B cell (primary cell): ENCODE measurements around the gene USH2A. TPM values are rescaled to one million over a fixed set of nuclear protein-coding genes. Genes with fewer than 3 reads are reported as not detected.
"Not testable (repeated sequence)": the region's sequence is repeated elsewhere in the genome, so short reads cannot be mapped to it uniquely, and the experiment has no call there.

Experiments
- ATAC-seq: fragments of 200-7000 bp; cut with Tn5 transposase; one replicate; pipeline ENCODE4 v1.10.0; 2021; ENCODE audit warnings: low read depth, mild to moderate bottlenecking, moderate number of reproducible peaks, moderate library complexity
- CTCF ChIA-PET: fragments of 350-600 bp; sonication (Branson Sonifier 250); formaldehyde crosslinking; loops from one replicate; lab custom pipeline; 2021; ENCODE audit warnings: antibody characterized with exemption, inconsistent platforms; lab: Charles Lee
- POLR2A ChIA-PET: fragments of 350-600 bp; sonication (Branson Sonifier 250); formaldehyde crosslinking; loops from one replicate; lab custom pipeline; 2021; ENCODE audit warnings: antibody characterized with exemption; lab: Charles Lee
- DNase-seq: peaks from one replicate; pipeline ENCODE4 v3.0.0; 2013
- H2AFZ ChIP-seq: 2 replicates; pipeline ENCODE4 v1.6.1; 2012; ENCODE audit warnings: mild to moderate bottlenecking, low read depth, low read length; ENCODE audit not compliant: insufficient read depth, poor library complexity, severe bottlenecking
- H3K27ac ChIP-seq, 2 donors: 1 replicate in 1 of 2; 2 replicates in 1 of 2; pipeline ENCODE4 v1.5.1; 2012 to 2013; ENCODE audit warnings: low read length in 2 of 2, mild to moderate bottlenecking in 2 of 2, moderate library complexity in 1 of 2
- H3K27me3 ChIP-seq, 4 experiments: fragments of 200-600 bp in 1 of 4; sonication (generic) in 1 of 4; replicated peaks in 1 of 4; 1 replicate in 2 of 4; 2 replicates in 2 of 4; pipeline versions ENCODE4 v1.6.1 to v1.7.0; 2013 to 2016; ENCODE audit warnings: low read length in 3 of 4, mild to moderate bottlenecking in 2 of 4, mixed read lengths in 1 of 4, moderate library complexity in 1 of 4; ENCODE audit not compliant: insufficient read depth in 4 of 4, control insufficient read depth in 3 of 4; ENCODE audit errors: control extremely low read depth in 1 of 4
- H3K36me3 ChIP-seq, 2 experiments: replicated peaks in 1 of 2; 1 replicate in 1 of 2; 2 replicates in 1 of 2; pipeline versions ENCODE4 v1.6.1 to v1.7.1; 2013; ENCODE audit warnings: low read length in 1 of 2; ENCODE audit not compliant: insufficient read depth in 2 of 2, control insufficient read depth in 1 of 2; ENCODE audit errors: control extremely low read depth in 1 of 2, extremely low read depth in 1 of 2
- H3K4me1 ChIP-seq, 2 donors: fragments of 200-600 bp in 1 of 2; sonication (generic) in 1 of 2; 1 replicate in 1 of 2; 2 replicates in 1 of 2; pipeline versions ENCODE4 v1.5.1 to v1.6.1; 2013 to 2017; ENCODE audit warnings: low read length in 2 of 2; ENCODE audit not compliant: control insufficient read depth in 2 of 2, insufficient read depth in 2 of 2
- H3K4me2 ChIP-seq: replicated peaks from 2 replicates; pipeline ENCODE3; 2012; ENCODE audit warnings: mild to moderate bottlenecking, low read depth, low read length; ENCODE audit not compliant: poor library complexity, severe bottlenecking
- H3K4me3 ChIP-seq, 5 experiments: fragments of 200-600 bp in 1 of 5; sonication (generic) in 1 of 5; 1 replicate in 3 of 5; 2 replicates in 2 of 5; pipeline versions ENCODE4 v1.5.1 to v1.7.0; 2011 to 2016; ENCODE audit warnings: low read length in 4 of 5, mild to moderate bottlenecking in 4 of 5, low read depth in 2 of 5, control low read depth in 1 of 5, moderate library complexity in 1 of 5; ENCODE audit not compliant: insufficient read depth in 1 of 5; ENCODE audit errors: control extremely low read depth in 1 of 5, extremely low read depth in 1 of 5
- H3K79me2 ChIP-seq: fragments of 200-600 bp; sonication (generic); one replicate; pipeline ENCODE4 v1.6.0; 2016; ENCODE audit warnings: low read length; ENCODE audit not compliant: control insufficient read depth, insufficient read depth
- H3K9ac ChIP-seq: fragments of 200-600 bp; sonication (generic); 2 replicates; pipeline ENCODE4 v1.6.1; 2017; ENCODE audit warnings: mild to moderate bottlenecking, low read length, moderate library complexity
- H3K9me3 ChIP-seq, 3 donors: one replicate each; pipeline versions ENCODE4 v1.6.1 to v1.7.1; 2013; ENCODE audit warnings: low read length in 2 of 3; ENCODE audit not compliant: control insufficient read depth in 2 of 3, insufficient read depth in 1 of 3; ENCODE audit errors: control extremely low read depth in 1 of 3
- H4K20me1 ChIP-seq: 2 replicates; pipeline ENCODE4 v1.6.0; 2012; ENCODE audit warnings: mild to moderate bottlenecking, low read length; ENCODE audit not compliant: insufficient read depth, control insufficient read depth, poor library complexity, severe bottlenecking
- H3K27ac Mint-ChIP-seq: one replicate; pipeline ENCODE4 v1.8.0; 2021; ENCODE audit warnings: mixed read lengths
- H3K27me3 Mint-ChIP-seq: one replicate; pipeline ENCODE4 v1.8.0; 2021; ENCODE audit warnings: mixed read lengths
- H3K4me1 Mint-ChIP-seq: one replicate; pipeline ENCODE4 v1.8.0; 2021; ENCODE audit warnings: mixed read lengths
- H3K4me3 Mint-ChIP-seq: one replicate; pipeline ENCODE4 v1.8.0; 2021; ENCODE audit warnings: mixed read lengths
- H3K9me3 Mint-ChIP-seq: one replicate; pipeline ENCODE4 v1.8.0; 2022; ENCODE audit warnings: mixed read lengths; ENCODE audit not compliant: insufficient read depth
- EZH2 ChIP-seq: IDR thresholded peaks from 2 replicates; pipeline ENCODE4 v1.6.1; 2012; ENCODE audit warnings: borderline replicate concordance, low read depth, mild to moderate bottlenecking, moderate library complexity, low read length; ENCODE audit not compliant: insufficient read depth, poor library complexity, severe bottlenecking
- WGBS: methylation state at CpG from one replicate; pipeline ENCODE4 v1.1.5; 2013; ENCODE audit warnings: missing lambda C conversion rate; ENCODE audit not compliant: insufficient coverage; 5-methylcytosine and 5-hydroxymethylcytosine counted together
- intact Hi-C: fragments of 100-400 bp; cut with micrococcal nuclease; formaldehyde crosslinking; loops from one replicate; pipeline ENCODE4 v1.10.0; 2022
- polyA plus RNA-seq: library from polyadenylated mRNA; depleted of rRNA; stranded (reverse); fragments of >200 nt; gene quantifications from 2 replicates; pipeline ENCODE4 v1.2.3, GENCODE V29; 2012
- total RNA-seq, 2 donors: library from RNA; stranded (reverse); fragments of 120-200 nt in 1 of 2; gene quantifications; 1 replicate in 1 of 2; 2 replicates in 1 of 2; pipeline versions ENCODE4 v1.2.3 to v1.2.4, GENCODE V29; 2013 to 2022
- TF ChIP-seq, protein P1 (sequence below): fragments of 200-600 bp; IDR thresholded peaks from one replicate; pipeline ENCODE4 v1.8.0; 2022; ENCODE audit warnings: antibody characterized with exemption, mild to moderate bottlenecking

Gene USH2A
- total and polyA plus RNA-seq, 2 donors (not counting 1 experiment from before 2014, with no cell fraction given) = 0.01 TPM; not detected in 1

DNA sequence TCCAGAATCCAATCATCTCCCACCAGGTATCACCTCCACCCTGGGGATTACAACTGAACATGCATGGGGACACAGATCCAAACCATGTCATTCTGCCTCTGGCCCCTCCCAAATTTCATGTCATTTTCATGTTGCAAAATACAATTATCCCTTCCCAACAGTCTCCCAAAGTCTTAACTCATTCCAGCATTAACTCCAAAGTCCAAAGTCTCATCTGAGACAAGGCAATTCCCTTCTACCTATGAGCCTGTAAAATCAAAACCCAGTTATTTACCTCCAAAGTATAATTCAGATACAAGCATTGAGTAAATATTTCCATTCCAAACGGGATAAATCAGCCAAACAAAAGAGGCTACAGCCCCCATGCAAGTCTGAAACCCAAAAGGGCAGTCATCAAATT, 73.1 kb downstream of the USH2A start:
- H3K4me1 Mint-ChIP-seq = no peaks in the 10 kb centered on the region
- TF ChIP-seq, protein P1, sequence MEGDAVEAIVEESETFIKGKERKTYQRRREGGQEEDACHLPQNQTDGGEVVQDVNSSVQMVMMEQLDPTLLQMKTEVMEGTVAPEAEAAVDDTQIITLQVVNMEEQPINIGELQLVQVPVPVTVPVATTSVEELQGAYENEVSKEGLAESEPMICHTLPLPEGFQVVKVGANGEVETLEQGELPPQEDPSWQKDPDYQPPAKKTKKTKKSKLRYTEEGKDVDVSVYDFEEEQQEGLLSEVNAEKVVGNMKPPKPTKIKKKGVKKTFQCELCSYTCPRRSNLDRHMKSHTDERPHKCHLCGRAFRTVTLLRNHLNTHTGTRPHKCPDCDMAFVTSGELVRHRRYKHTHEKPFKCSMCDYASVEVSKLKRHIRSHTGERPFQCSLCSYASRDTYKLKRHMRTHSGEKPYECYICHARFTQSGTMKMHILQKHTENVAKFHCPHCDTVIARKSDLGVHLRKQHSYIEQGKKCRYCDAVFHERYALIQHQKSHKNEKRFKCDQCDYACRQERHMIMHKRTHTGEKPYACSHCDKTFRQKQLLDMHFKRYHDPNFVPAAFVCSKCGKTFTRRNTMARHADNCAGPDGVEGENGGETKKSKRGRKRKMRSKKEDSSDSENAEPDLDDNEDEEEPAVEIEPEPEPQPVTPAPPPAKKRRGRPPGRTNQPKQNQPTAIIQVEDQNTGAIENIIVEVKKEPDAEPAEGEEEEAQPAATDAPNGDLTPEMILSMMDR = no peak
- WGBS = 89% methylated on average over 1 of the region's 1 CpG
- no peak overlapping the region for H3K4me3 ChIP-seq
- no peaks in the 10 kb centered on the region for H3K79me2 ChIP-seq
- intact Hi-C loops = no loop called here
- peaks cover 3% of the 10 kb centered on the region for H3K9me3 Mint-ChIP-seq
- H3K9me3 ChIP-seq = peaks cover 0 to 4% (median 2%) of the 10 kb centered on the region in 3 donors
- ATAC-seq (no peak), DNase-seq (no peak)
- H2AFZ ChIP-seq = no peak overlapping the region
- no peak overlapping the region for H3K4me2 ChIP-seq
- CTCF ChIA-PET = no interaction called here
- no peak overlapping the region for H3K27ac ChIP-seq
- H3K27ac Mint-ChIP-seq = no peak overlapping the region
- H3K4me1 ChIP-seq = no peaks in the 10 kb centered on the region
- H3K9ac ChIP-seq = no peak overlapping the region
- no peak overlapping the region for H3K4me3 Mint-ChIP-seq
- no peaks in the 10 kb centered on the region for H4K20me1 ChIP-seq
- H3K36me3 ChIP-seq = no peaks in the 10 kb centered on the region
- no peaks in the 10 kb centered on the region for H3K27me3 Mint-ChIP-seq
- POLR2A ChIA-PET = no interaction called here
- no peaks in the 10 kb centered on the region for H3K27me3 ChIP-seq

DNA sequence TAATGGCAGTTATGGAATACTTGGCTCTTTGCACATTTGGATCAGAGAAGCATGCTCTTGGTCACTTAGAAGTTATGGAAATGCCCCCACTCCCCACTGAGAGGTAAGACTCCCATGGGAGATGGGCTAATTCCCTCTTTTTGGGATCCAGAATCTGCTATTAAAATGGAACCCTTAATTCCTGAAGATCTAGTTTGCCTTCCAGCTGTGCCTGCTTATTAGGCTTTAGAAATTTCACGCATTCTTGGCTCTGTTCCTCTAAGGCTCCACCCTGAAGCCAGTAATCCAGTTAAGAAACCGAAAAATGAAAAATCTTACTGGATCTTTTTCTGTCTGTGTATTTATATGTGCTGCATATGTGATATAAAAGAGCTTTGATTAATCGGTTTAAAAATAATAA, 76.7 kb downstream of the USH2A start:
- Mint-ChIP-seq H3K27ac (no peak overlapping the region), H3K27me3 (no peaks in the 10 kb centered on the region), H3K4me3 (no peak overlapping the region), H3K9me3 (peaks cover 5% of the 10 kb centered on the region), H3K4me1 (no peaks in the 10 kb centered on the region)
- no peak for DNase-seq
- TF ChIP-seq, protein P1 = no peak
- no peak for TF ChIP-seq EZH2
- no peak overlapping the region for H3K27ac ChIP-seq
- H3K9me3 ChIP-seq = peaks cover 0 to 4% (median 2%) of the 10 kb centered on the region in 3 donors
- intact Hi-C loops = no loop called here
- ATAC-seq = no peak
- CTCF ChIA-PET = no interaction called here
- H3K4me3 ChIP-seq = no peak overlapping the region
- WGBS = 100% methylated on average over 1 of the region's 3 CpGs
- no peaks in the 10 kb centered on the region for H3K79me2 ChIP-seq
- H3K4me2 ChIP-seq = no peak overlapping the region
- no peaks in the 10 kb centered on the region for H4K20me1 ChIP-seq
- H3K36me3 ChIP-seq = no peaks in the 10 kb centered on the region
- POLR2A ChIA-PET = no interaction called here
- H2AFZ ChIP-seq = no peak overlapping the region
- no peak overlapping the region for H3K9ac ChIP-seq
- no peaks in the 10 kb centered on the region for H3K27me3 ChIP-seq
- no peaks in the 10 kb centered on the region for H3K4me1 ChIP-seq

DNA sequence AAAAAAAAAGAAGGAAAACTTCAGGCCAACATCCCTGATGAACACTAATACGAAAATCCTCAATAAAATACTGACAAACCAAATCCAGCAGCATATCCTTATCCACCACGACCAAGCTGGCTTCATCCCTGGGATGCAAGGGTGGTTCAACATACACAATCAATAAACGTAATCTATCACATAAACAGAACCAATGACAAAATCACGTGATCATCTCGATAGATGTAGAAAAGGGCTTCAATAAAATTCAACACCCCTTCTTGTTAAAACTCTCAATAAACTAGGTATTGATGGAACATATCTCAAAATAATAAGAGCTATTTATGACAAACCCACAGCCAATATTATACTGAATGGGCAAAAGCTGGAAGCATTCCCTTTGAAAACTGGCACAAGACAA, 82.7 kb downstream of the USH2A start:
- H3K4me3 ChIP-seq, H3K4me2 ChIP-seq, H3K27me3 ChIP-seq, H4K20me1 ChIP-seq, H3K79me2 ChIP-seq, H3K4me1 Mint-ChIP-seq, H3K9me3 Mint-ChIP-seq, H3K4me3 Mint-ChIP-seq, ATAC-seq, CTCF ChIA-PET, DNase-seq, H2AFZ ChIP-seq, H3K4me1 ChIP-seq, H3K27ac Mint-ChIP-seq, intact Hi-C loops, H3K9ac ChIP-seq, H3K27me3 Mint-ChIP-seq, POLR2A ChIA-PET, H3K27ac ChIP-seq, H3K9me3 ChIP-seq, H3K36me3 ChIP-seq: not testable (repeated sequence)
- WGBS = 48% methylated on average over 2 of the region's 5 CpGs
